Breast epithelium (tissue), 4 donors: Measurements from ENCODE around the gene FBXO33. TPM values are rescaled to one million over a fixed set of nuclear protein-coding genes. Genes with fewer than 3 reads are reported as not detected.

Experiments used
- DNase-seq, 2 donors: peaks; one replicate each; pipeline ENCODE4 v3.0.0-alpha.2; 2019; ENCODE audit warnings: low spot score in 2 of 2
- H3K27ac ChIP-seq, 2 donors: fragments of 200-600 bp; sonication (generic) in 1 of 2; one replicate each; pipeline ENCODE4 v1.5.1; 2016 to 2019; ENCODE audit warnings: mild to moderate bottlenecking in 1 of 2
- H3K27me3 ChIP-seq, 2 donors: fragments of 200-600 bp; sonication (generic) in 1 of 2; one replicate each; pipeline versions ENCODE4 v1.5.1 to v1.6.0; 2017 to 2019; ENCODE audit warnings: control low read depth in 1 of 2, mild to moderate bottlenecking in 1 of 2
- H3K36me3 ChIP-seq: fragments of 200-600 bp; one replicate; pipeline ENCODE4 v1.5.1; 2019
- H3K4me1 ChIP-seq, 2 donors: fragments of 200-600 bp; sonication (generic); one replicate each; pipeline ENCODE4 v1.5.1; 2016 to 2019; ENCODE audit warnings: control low read depth in 1 of 2
- H3K4me3 ChIP-seq, 3 donors: fragments of 200-600 bp; sonication (generic); 1 replicate in 2 of 3; 2 replicates in 1 of 3; pipeline ENCODE4 v1.5.1; 2016 to 2019; ENCODE audit warnings: mild to moderate bottlenecking in 3 of 3, moderate library complexity in 2 of 3
- H3K9me3 ChIP-seq, 2 donors: fragments of 200-600 bp; sonication (generic) in 1 of 2; one replicate each; pipeline ENCODE4 v1.5.1; 2016 to 2019; ENCODE audit warnings: control low read depth in 1 of 2
- CTCF ChIP-seq, 3 donors: fragments of 450-650 bp; IDR thresholded peaks; one replicate each; pipeline ENCODE4 v1.5.1; 2016 to 2017; ENCODE audit warnings: antibody characterized with exemption in 3 of 3, mild to moderate bottlenecking in 3 of 3, moderate library complexity in 3 of 3
- POLR2A ChIP-seq: fragments of 450-650 bp; IDR thresholded peaks from one replicate; pipeline ENCODE4 v1.6.1; 2016; ENCODE audit warnings: antibody characterized with exemption, mild to moderate bottlenecking, moderate library complexity
- POLR2AphosphoS5 ChIP-seq, 3 donors: sonication (generic); formaldehyde crosslinking; IDR thresholded peaks; one replicate each; pipeline ENCODE4 v1.6.1; 2017; ENCODE audit warnings: antibody characterized with exemption in 3 of 3
- intact Hi-C: fragments of 100-400 bp; cut with DNase I; formaldehyde crosslinking; loops from one replicate; pipeline ENCODE4 v1.15.1; 2023; ENCODE audit warnings: low total_unique reads
- total RNA-seq, 3 donors: library from RNA; depleted of rRNA; stranded (reverse); fragments of >200 nt; gene quantifications; one replicate each; pipeline ENCODE4 v1.1.0, GENCODE V29; 2016

The FBXO33 gene
- total RNA-seq, 3 donors from 2014 or later, result 14.1 to 21.5 (median 15.8) TPM

- H3K27me3 ChIP-seq, result no peaks in the 10 kb centered on the region
- H3K9me3 ChIP-seq, result no peaks in the 10 kb centered on the region
- no peaks in the 10 kb centered on the region for H3K4me1 ChIP-seq
- no peaks in the 10 kb centered on the region for H3K36me3 ChIP-seq
- intact Hi-C loops, result no loop called here
- no peak overlapping the region for H3K27ac ChIP-seq
- DNase-seq, result no peak
- TF ChIP-seq CTCF (IDR thresholded peaks at IDR 0.05) (no peak), POLR2A (no peak), POLR2AphosphoS5 (IDR thresholded peaks at IDR 0.05) (no peak)
- H3K4me3 ChIP-seq, result no peak overlapping the region
Measured at GRCh38 chr14:39451811-39452210, 19.6 kb upstream of the FBXO33 start.

- no peak for TF ChIP-seq POLR2A
- no peak for TF ChIP-seq CTCF (IDR thresholded peaks at IDR 0.05)
- no peak for TF ChIP-seq POLR2AphosphoS5 (IDR thresholded peaks at IDR 0.05)
- no peaks in the 10 kb centered on the region for H3K27me3 ChIP-seq
- H3K36me3 ChIP-seq, result no peaks in the 10 kb centered on the region
- H3K4me3 ChIP-seq, result no peak overlapping the region
- DNase-seq, result no peak
- no peaks in the 10 kb centered on the region for H3K9me3 ChIP-seq
- no peak overlapping the region for H3K27ac ChIP-seq
- H3K4me1 ChIP-seq, result no peaks in the 10 kb centered on the region
- intact Hi-C loops, result no loop called here
Measured at GRCh38 chr14:39447175-39447661, 15.0 kb upstream of the FBXO33 start.

GRCh38 chr14:39446131-39446744, 14.0 kb upstream of the FBXO33 start:
- Histone ChIP-seq H3K4me1 (no peaks in the 10 kb centered on the region), H3K4me3 (no peak overlapping the region), H3K27ac (no peak overlapping the region), H3K36me3 (no peaks in the 10 kb centered on the region), H3K9me3 (no peaks in the 10 kb centered on the region), H3K27me3 (no peaks in the 10 kb centered on the region)
- TF ChIP-seq POLR2AphosphoS5 (IDR thresholded peaks at IDR 0.05) (no peak), POLR2A (no peak), CTCF (IDR thresholded peaks at IDR 0.05) (no peak)
- no peak for DNase-seq
- intact Hi-C loops, result no loop called here

GRCh38 chr14:39442293-39442692, 10.1 kb upstream of the FBXO33 start:
- no peaks in the 10 kb centered on the region for H3K36me3 ChIP-seq
- no peaks in the 10 kb centered on the region for H3K9me3 ChIP-seq
- no peaks in the 10 kb centered on the region for H3K4me1 ChIP-seq
- no peak for DNase-seq
- H3K4me3 ChIP-seq, result peak overlapping the region in 1 of 3 donors; percentile 14
- H3K27ac ChIP-seq, result no peak overlapping the region
- intact Hi-C loops, result no loop called here
- TF ChIP-seq POLR2A (no peak), POLR2AphosphoS5 (IDR thresholded peaks at IDR 0.05) (no peak), CTCF (IDR thresholded peaks at IDR 0.05) (no peak)
- no peaks in the 10 kb centered on the region for H3K27me3 ChIP-seq

GRCh38 chr14:39441805-39442204, 9.6 kb upstream of the FBXO33 start:
- TF ChIP-seq POLR2AphosphoS5 (IDR thresholded peaks at IDR 0.05) (no peak), CTCF (IDR thresholded peaks at IDR 0.05) (no peak), POLR2A (no peak)
- Histone ChIP-seq H3K27me3 (no peaks in the 10 kb centered on the region), H3K27ac (no peak overlapping the region), H3K4me3 (peak overlapping the region in 1 of 3 donors; percentile 14), H3K9me3 (no peaks in the 10 kb centered on the region), H3K4me1 (no peaks in the 10 kb centered on the region), H3K36me3 (no peaks in the 10 kb centered on the region)
- intact Hi-C loops, result no loop called here
- no peak for DNase-seq
